IPS-20b (cell line): ENCODE measurements around the gene IHH.

Source experiments
- H3K27ac ChIP-seq: one replicate; pipeline ENCODE4 v1.5.1; 2013; ENCODE audit warnings: low read length
- H3K27me3 ChIP-seq: 2 replicates; pipeline ENCODE4 v1.6.1; 2013; ENCODE audit warnings: mild to moderate bottlenecking, low read length, inconsistent platforms; ENCODE audit not compliant: insufficient read depth
- H3K36me3 ChIP-seq: 2 replicates; pipeline ENCODE4 v1.6.1; 2013; ENCODE audit warnings: low read depth, mild to moderate bottlenecking, inconsistent platforms, low read length, moderate library complexity; ENCODE audit not compliant: insufficient read depth
- H3K4me1 ChIP-seq: 2 replicates; pipeline ENCODE4 v1.6.1; 2013; ENCODE audit warnings: mild to moderate bottlenecking, control low read depth, inconsistent platforms, low read length, moderate library complexity; ENCODE audit not compliant: insufficient read depth
- H3K4me3 ChIP-seq: 2 replicates; pipeline ENCODE4 v1.5.1; 2013; ENCODE audit warnings: mild to moderate bottlenecking, low read length, inconsistent platforms
- H3K9ac ChIP-seq: 2 replicates; pipeline ENCODE4 v1.6.1; 2013; ENCODE audit warnings: low read depth, mild to moderate bottlenecking, inconsistent platforms, low read length, moderate library complexity
- H3K9me3 ChIP-seq: 2 replicates; pipeline ENCODE4 v1.6.1; 2013; ENCODE audit warnings: mild to moderate bottlenecking, low read depth, low read length, inconsistent platforms; ENCODE audit not compliant: insufficient read depth

The IHH gene

DNA sequence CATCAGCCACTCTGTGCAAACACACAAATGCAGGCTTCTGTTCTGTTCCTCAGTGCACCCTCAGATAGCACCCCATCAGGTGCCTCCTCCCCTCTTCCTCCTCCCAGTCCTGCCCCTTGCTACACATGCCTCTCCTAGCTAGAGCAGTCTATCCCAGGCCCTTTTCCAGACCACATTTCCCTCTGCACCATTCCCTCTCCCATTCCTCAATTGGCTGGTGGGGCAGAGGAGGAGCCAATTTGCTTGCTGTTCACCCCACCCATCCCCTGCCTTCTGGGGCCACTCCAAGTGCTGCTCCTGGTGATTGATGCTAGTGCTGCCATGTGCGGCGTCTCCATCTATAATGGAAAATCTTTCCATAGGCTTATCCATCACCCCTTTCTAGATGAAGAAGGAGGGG lies 24.8 kb downstream of the IHH start:
- Histone ChIP-seq H3K27me3 (peaks cover 62% of the 10 kb centered on the region), H3K4me1 (no peaks in the 10 kb centered on the region), H3K9me3 (no peaks in the 10 kb centered on the region), H3K36me3 (no peaks in the 10 kb centered on the region), H3K9ac (no peak overlapping the region), H3K4me3 (no peak overlapping the region), H3K27ac (no peak overlapping the region)

DNA sequence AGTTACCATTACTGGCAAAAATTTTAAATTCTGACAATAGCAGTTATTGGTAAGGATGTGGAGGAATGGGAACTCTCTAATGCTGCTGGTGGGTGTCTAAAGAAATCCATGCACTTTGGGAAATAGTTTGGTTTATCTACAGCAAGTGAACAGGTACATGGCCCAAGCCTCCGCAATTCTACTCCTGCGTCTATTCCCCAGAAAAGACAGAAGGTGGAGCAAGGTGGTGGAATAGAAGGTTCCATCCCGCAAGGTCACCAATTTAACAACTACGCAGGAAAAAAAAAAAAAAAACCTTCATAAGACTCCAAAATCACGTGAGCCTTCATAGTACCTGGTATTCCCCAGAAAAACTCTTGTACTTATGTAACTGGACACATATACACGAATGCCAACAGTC lies 25.9 kb downstream of the IHH start:
- Histone ChIP-seq H3K4me1 (no peaks in the 10 kb centered on the region), H3K9me3 (no peaks in the 10 kb centered on the region), H3K36me3 (no peaks in the 10 kb centered on the region), H3K4me3 (no peak overlapping the region), H3K27me3 (peaks cover 52% of the 10 kb centered on the region), H3K27ac (no peak overlapping the region), H3K9ac (no peak overlapping the region)

DNA sequence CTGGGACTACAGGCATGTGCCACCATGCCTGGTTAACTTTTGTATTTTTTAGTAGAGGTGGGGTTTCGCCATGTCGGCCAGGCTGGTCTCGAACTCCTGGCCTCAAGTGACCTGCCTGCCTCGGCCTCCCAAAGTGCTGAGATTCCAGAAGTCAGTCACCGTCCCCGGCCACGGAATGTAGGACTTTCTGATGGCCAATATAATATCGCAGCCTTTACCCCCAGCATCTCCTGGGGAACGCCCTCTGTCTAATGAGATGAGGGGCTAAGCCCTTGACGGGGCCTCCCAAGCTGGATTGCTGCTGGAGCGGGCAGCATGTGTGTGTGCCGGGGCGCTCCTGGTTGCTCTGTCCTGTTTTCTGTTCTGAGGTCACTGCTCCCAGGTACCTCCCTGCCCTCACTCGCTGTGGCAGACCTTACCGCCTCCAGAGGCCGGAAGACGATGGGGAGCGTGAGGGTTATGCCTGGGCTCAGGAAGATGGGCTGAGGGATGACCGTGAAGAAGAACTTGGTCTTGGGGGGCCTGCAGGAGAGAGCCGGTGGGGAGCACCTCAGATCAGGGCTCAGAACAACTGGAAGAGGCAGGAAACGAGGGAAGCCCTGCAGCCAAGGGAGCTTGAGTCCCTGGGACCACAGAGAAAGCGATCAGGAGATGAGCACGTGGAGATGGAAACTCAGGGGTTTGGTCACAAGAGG lies 28.5 kb downstream of the IHH start:
- Histone ChIP-seq H3K9me3 (no peaks in the 10 kb centered on the region), H3K9ac (no peak overlapping the region), H3K27me3 (peaks cover 31% of the 10 kb centered on the region), H3K27ac (no peak overlapping the region), H3K4me3 (no peak overlapping the region), H3K4me1 (no peaks in the 10 kb centered on the region), H3K36me3 (no peaks in the 10 kb centered on the region)

DNA sequence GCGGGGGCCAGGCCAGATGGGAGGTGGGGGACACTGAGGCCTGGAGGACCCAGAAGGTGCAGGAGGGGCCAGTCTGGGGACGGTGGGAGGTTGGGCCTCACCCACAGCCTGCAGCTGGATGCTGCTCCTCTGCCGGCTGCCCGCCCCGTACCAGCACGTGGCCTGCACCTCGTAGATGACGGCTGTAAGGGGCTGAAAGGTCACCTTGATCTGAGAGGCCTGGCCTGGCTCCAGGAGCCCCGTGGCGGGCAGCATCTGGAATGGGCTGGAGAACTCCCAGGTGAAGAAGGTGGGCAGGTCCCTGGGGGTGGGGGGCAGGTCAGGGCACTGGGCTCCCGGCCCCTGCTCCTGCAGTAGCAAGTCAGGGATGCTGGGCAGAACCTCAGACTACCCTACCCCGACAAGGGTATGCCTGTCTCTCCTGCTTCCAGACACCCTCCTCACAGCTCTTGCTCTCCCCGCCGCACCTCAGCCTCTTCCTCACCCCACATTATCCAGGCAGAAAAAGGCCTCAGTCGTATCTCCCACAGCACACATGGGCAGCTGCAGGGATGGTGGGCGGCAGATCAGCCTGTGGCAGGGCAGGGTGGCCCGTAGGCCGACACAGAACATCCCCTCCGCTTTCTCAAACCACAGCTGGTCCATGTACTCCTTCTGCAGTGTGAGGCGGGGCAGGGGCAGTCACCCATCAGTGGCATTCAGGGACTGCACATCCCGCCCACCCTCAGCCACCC lies 29.5 kb downstream of the IHH start:
- Histone ChIP-seq H3K27ac (no peak overlapping the region), H3K9ac (no peak overlapping the region), H3K36me3 (no peaks in the 10 kb centered on the region), H3K4me1 (no peaks in the 10 kb centered on the region), H3K27me3 (peaks cover 27% of the 10 kb centered on the region), H3K4me3 (no peak overlapping the region), H3K9me3 (no peaks in the 10 kb centered on the region)

DNA sequence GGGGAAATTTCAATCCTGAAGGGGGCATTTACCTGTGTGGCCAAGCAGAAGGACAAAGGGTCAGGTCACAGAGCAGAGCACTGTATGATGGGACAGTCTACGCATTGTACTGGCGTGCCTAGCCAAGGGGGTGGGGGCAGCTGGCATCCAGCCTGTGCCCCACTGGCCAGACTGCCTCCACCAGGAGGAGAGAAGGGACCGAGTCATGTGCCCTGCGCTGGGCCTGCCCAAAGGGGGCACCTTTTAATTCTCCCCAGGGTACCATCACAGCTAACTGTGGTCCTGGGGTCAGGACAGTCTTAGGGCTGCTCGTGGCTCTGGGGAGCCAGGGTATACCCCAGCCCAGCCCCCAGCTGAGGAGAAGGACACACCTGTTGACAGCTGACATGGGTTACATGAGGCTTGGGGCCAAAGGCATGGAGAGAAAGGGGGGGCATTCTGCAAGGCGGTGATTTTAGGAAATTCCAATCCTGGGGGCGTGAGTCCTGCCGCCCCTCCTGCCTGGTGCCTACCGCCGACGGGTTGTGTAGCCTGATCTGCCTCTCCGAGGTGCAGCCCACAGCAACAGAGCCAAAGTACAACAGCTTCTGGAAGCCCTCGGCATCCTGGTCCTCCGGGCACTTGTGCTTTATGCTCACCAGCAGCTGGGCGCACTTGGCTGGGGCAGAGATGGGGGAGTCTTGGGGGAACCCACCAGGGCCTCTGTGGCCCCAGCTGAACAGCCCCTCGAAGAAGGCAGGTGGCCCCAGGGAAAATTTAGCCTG lies 30.4 kb downstream of the IHH start:
- no peaks in the 10 kb centered on the region for H3K9me3 ChIP-seq
- no peaks in the 10 kb centered on the region for H3K4me1 ChIP-seq
- H3K36me3 ChIP-seq: no peaks in the 10 kb centered on the region
- H3K27me3 ChIP-seq: peaks cover 19% of the 10 kb centered on the region
- no peak overlapping the region for H3K4me3 ChIP-seq
- H3K27ac ChIP-seq: no peak overlapping the region
- no peak overlapping the region for H3K9ac ChIP-seq

DNA sequence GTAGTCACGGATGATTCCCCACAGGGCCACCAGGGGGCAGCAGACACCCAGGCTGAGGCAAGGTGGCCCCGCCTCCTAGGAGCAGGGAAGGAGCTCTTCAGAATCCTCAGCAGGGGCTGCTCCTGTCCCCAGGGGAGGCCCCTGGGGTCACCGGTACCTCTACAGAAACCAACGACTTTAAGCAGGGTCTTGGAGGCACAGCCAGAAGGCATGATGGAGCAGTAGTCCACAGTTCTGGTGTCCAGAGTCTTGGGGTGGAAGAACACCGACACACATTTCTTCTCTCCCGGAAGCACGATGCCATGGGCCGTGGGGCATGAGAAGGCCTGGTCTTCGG lies 30.9 kb downstream of the IHH start:
- Histone ChIP-seq H3K27me3 (peaks cover 13% of the 10 kb centered on the region), H3K36me3 (no peaks in the 10 kb centered on the region), H3K9me3 (no peaks in the 10 kb centered on the region), H3K4me1 (no peaks in the 10 kb centered on the region), H3K9ac (no peak overlapping the region), H3K4me3 (no peak overlapping the region), H3K27ac (no peak overlapping the region)

DNA sequence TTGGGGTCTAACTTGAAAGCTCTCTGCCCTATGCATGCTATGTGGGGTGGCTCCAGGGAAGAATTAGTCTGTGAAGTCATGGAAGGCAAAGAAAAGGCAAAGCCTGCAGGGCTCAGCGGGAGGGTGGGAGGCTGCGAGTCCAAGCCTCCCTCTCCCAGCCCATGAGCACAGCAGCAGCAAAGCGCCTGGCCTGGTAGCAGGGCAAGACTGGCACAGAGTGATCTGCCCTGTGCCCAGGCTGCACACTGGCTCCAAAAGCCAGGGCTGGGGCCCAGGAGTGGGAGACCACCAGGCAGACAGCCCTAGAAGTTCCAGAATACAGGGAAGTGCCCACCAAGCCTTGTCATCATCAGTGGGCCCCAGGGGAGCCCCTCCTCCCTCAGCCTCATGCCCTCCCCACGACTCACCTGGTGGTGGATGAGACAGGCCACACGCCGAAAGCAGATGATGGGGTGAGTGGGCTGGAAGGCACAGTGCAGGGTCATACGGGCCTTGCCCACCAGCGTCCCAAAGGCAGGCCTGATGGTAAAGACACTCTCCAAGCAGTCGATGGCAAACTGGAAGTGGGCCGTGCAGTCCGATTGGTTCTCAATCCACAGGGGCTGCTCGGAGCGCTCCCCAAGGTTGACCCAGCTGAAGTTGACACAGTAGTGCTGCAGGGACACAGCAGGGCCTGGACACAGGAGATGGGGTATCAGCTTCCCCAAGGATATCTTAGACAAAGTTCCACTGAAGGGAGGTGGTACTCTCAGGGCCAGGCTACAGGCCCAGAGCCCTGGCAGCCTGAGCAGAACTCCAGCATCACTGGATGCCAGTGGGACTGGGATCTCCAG lies 31.5 kb downstream of the IHH start:
- Histone ChIP-seq H3K9me3 (no peaks in the 10 kb centered on the region), H3K4me1 (no peaks in the 10 kb centered on the region), H3K27ac (no peak overlapping the region), H3K4me3 (no peak overlapping the region), H3K36me3 (no peaks in the 10 kb centered on the region), H3K9ac (no peak overlapping the region), H3K27me3 (peaks cover 8% of the 10 kb centered on the region)

DNA sequence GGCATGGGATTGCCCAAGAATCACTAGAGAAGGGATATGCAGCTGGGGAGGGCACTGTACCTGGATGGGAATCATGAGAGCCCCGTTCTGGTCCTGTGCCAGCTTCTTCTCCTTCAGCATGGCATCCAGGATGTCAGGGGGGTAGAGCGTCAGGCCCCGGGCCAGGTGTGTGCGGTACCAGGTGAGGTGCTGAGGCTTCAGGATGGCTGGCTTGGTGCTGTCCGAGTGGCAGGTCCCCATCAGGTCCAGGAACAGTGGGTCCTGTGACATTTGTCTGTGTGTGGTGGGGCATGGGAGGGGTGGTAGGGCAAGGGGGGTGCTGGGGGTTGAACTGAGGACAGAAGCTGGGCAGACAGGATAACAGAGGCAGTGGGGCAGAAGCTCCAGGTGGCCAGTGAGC lies 32.6 kb downstream of the IHH start:
- Histone ChIP-seq H3K4me1 (no peaks in the 10 kb centered on the region), H3K27me3 (no peaks in the 10 kb centered on the region; the same call in 1 of the 2 replicates)

DNA sequence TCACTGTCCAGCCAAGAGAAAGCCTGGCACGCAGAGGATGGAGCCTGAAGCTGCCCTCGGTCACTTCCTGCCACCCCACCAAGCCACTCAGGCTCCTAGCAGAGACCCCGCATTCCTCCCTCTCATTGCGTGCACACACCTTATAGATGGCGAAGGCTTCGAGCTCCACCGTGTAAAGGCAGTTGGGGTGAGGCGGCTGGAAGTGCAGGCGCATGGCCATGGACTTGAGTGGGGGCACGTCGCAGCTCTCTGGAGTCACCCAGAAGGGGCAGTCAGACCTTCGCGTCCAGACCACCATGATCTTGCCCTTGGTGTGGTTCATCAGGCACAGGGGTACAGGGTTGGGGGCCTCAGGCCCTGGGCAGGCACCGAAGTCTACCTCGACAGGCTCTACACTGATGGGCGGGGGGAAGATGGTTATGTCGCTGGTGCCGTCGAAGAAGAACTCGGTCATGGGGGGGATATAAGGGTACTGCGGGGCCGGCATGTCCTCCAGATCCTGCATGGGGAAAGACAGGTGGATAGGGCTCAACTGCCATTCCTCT lies 33.1 kb downstream of the IHH start:
- no peaks in the 10 kb centered on the region for H3K4me1 ChIP-seq
- no peaks in the 10 kb centered on the region for H3K36me3 ChIP-seq
- H3K9me3 ChIP-seq: no peaks in the 10 kb centered on the region
- H3K4me3 ChIP-seq: no peak overlapping the region
- H3K9ac ChIP-seq: no peak overlapping the region
- no peaks in the 10 kb centered on the region; the same call in 1 of the 2 replicates for H3K27me3 ChIP-seq
- no peak overlapping the region for H3K27ac ChIP-seq

More for the DNA sequence above, 32.6 kb downstream of the IHH start:
- H3K9me3 ChIP-seq: no peaks in the 10 kb centered on the region
- H3K36me3 ChIP-seq: no peaks in the 10 kb centered on the region
- no peak overlapping the region for H3K9ac ChIP-seq
- no peak overlapping the region for H3K4me3 ChIP-seq
- no peak overlapping the region for H3K27ac ChIP-seq

DNA sequence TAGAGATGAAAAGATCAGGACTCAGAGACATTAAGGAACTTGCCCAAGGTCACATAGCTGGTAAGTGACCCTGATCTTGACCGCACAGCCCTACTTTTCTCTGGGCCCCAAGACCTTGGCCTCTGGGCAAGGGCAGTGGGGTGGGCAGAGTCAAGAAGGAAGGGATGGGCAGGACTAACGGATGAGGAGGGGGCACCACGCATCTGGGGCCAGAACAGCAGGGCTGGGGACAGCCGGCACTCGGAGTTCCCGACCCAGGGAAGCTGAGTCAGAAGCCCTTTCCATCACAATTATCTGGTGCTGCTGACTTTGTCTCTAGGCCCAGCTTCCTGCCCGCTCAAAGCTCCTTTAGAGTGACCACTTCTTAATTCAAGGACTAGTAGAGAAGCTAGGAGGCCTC lies 33.8 kb downstream of the IHH start:
- Histone ChIP-seq H3K27ac (no peak overlapping the region), H3K4me3 (no peak overlapping the region), H3K27me3 (no peaks in the 10 kb centered on the region; the same call in 1 of the 2 replicates), H3K9me3 (no peaks in the 10 kb centered on the region), H3K36me3 (no peaks in the 10 kb centered on the region), H3K4me1 (no peaks in the 10 kb centered on the region), H3K9ac (no peak overlapping the region)
